Gastrocnemius medialis (tissue), 4 donors: ENCODE measurements around the gene TRIM37. TPM values are rescaled to one million over a fixed set of nuclear protein-coding genes. Genes with fewer than 3 reads are reported as not detected.

Source experiments
- ATAC-seq, 2 donors: fragments of 150-250 bp; one replicate each; pipeline ENCODE4 v1.9.1; 2016
- DNase-seq, 2 donors: peaks; one replicate each; pipeline ENCODE4 v3.0.0-alpha.2; 2019
- H3K27ac ChIP-seq, 4 donors: fragments of 200-600 bp; sonication (generic); 1 replicate in 1 of 4; 2 replicates in 3 of 4; pipeline ENCODE4 v1.5.1; 2016 to 2018; ENCODE audit warnings: mild to moderate bottlenecking in 2 of 4, moderate library complexity in 1 of 4
- H3K27me3 ChIP-seq, 3 donors: fragments of 200-600 bp; sonication (generic) in 2 of 3; 1 replicate in 1 of 3; 2 replicates in 2 of 3; pipeline versions ENCODE4 v1.5.1 to v1.6.0; 2016 to 2019; ENCODE audit warnings: mild to moderate bottlenecking in 1 of 3, moderate library complexity in 1 of 3
- H3K36me3 ChIP-seq, 2 donors: fragments of 200-600 bp; sonication (generic) in 1 of 2; one replicate each; pipeline ENCODE4 v1.5.1; 2017 to 2018
- H3K4me1 ChIP-seq, 2 donors: fragments of 200-600 bp; sonication (generic) in 1 of 2; one replicate each; pipeline ENCODE4 v1.5.1; 2016 to 2017; ENCODE audit warnings: mild to moderate bottlenecking in 2 of 2
- H3K4me3 ChIP-seq, 4 donors: fragments of 200-600 bp; sonication (generic) in 3 of 4; 1 replicate in 1 of 4; 2 replicates in 3 of 4; pipeline ENCODE4 v1.5.1; 2016 to 2019; ENCODE audit warnings: mild to moderate bottlenecking in 2 of 4
- H3K9me3 ChIP-seq, 3 donors: fragments of 200-600 bp; sonication (generic) in 2 of 3; 1 replicate in 1 of 3; 2 replicates in 2 of 3; pipeline ENCODE4 v1.5.1; 2016 to 2019
- CTCF ChIP-seq, 5 experiments: fragments of 450-650 bp in 3 of 5; fragments of 200-600 bp in 2 of 5; sonication (generic) in 2 of 5; IDR thresholded peaks in 4 of 5; conservative IDR thresholded peaks in 1 of 5; 1 replicate in 4 of 5; 2 replicates in 1 of 5; pipeline ENCODE4 v1.5.1; 2016 to 2019; ENCODE audit warnings: antibody characterized with exemption in 5 of 5, mild to moderate bottlenecking in 3 of 5, moderate library complexity in 3 of 5
- POLR2A ChIP-seq, 2 donors: fragments of 450-650 bp; IDR thresholded peaks; one replicate each; pipeline ENCODE4 v1.6.1; 2017; ENCODE audit warnings: antibody characterized with exemption in 2 of 2, mild to moderate bottlenecking in 2 of 2, moderate library complexity in 2 of 2
- in situ Hi-C, 4 donors: fragments of 200-750 bp; cut with MboI; loops; one replicate each; pipeline versions ENCODE4 v1.15.0 to v1.8.0; 2017; ENCODE audit warnings: low sequenced_read_pairs in 4 of 4
- intact Hi-C: fragments of 100-400 bp; cut with DNase I; formaldehyde crosslinking; loops from one replicate; pipeline ENCODE4 v1.15.1; 2023; ENCODE audit warnings: low total_unique reads
- total RNA-seq, 4 donors: library from RNA; depleted of rRNA; stranded (reverse); fragments of >200 nt; gene quantifications; one replicate each; pipeline versions ENCODE4 v1.1.0 to v1.2.3, GENCODE V29; 2016

Gene TRIM37
- 10 to 100 TPM; 16.1 to 17.5 (median 16.3) TPM for total RNA-seq

GRCh38 chr17:59106463-59107305 is at the start of gene TRIM37:
Gene TRIM37 (minus strand): TSS chr17:59106880. CDS start chr17:59106461, 419 bp downstream.
- peak within 1 kb of the TSS; percentile 84 to 99 (median 92) for H3K27ac ChIP-seq
- H3K4me3 ChIP-seq: peak within 1 kb of the TSS; percentile 67 to 99 (median 91)
- in situ Hi-C loops (no loop called here), intact Hi-C loops (loop anchor here (2.0 to 5.0 kb wide), 4 partner anchors 51 to 754 kb away; partner anchors contain the start of genes PRR11, SKA2 and SUPT4H1)
- TF ChIP-seq POLR2A (IDR thresholded peaks at IDR 0.05): peak; percentile 88 to 89
- peak in 2 of 5 experiments; percentile 6 to 27 for TF ChIP-seq CTCF (IDR thresholded peaks at IDR 0.05 in 4 of 5, conservative IDR thresholded peaks at IDR 0.05 in 1 of 5)
- H3K4me1 ChIP-seq: peaks cover 7 to 25% of the 10 kb centered on the region in 2 donors
- no peaks in the 10 kb centered on the region for H3K27me3 ChIP-seq
- H3K9me3 ChIP-seq: no peaks in the 10 kb centered on the region
- peak; percentile 98 to 99 for ATAC-seq
- peak; percentile 96 to 97 for DNase-seq
- H3K36me3 ChIP-seq: no peaks in the 10 kb centered on the region

- intact Hi-C loops: loop anchor here (5.0 kb wide), 3 partner anchors 48 to 638 kb away; partner anchors contain the start of genes GDPD1 and TRIM37
- Histone ChIP-seq H3K27me3 (no peaks in the 10 kb centered on the region), H3K27ac (peak within 1 kb of the TSS; percentile 60 to 74 (median 71)), H3K36me3 (no peaks in the 10 kb centered on the region), H3K4me3 (peak within 1 kb of the TSS; percentile 75 to 94 (median 86)), H3K9me3 (no peaks in the 10 kb centered on the region), H3K4me1 (peaks cover 9 to 12% of the 10 kb centered on the region in 2 donors)
- ATAC-seq: peak; percentile 94 to 97
- in situ Hi-C loops: no loop called here
- peak; percentile 95 to 97 for DNase-seq
- TF ChIP-seq CTCF (IDR thresholded peaks at IDR 0.05 in 4 of 5, conservative IDR thresholded peaks at IDR 0.05 in 1 of 5) (no peak), POLR2A (IDR thresholded peaks at IDR 0.05) (no peak)
These were observed 48.9 kb upstream of the TRIM37 start, which contains the start of gene PRR11 for GRCh38 chr17:59155439-59156177. Gene PRR11 (plus strand): TSS chr17:59155746. CDS start chr17:59169753, 14,007 bp downstream.

DNA sequence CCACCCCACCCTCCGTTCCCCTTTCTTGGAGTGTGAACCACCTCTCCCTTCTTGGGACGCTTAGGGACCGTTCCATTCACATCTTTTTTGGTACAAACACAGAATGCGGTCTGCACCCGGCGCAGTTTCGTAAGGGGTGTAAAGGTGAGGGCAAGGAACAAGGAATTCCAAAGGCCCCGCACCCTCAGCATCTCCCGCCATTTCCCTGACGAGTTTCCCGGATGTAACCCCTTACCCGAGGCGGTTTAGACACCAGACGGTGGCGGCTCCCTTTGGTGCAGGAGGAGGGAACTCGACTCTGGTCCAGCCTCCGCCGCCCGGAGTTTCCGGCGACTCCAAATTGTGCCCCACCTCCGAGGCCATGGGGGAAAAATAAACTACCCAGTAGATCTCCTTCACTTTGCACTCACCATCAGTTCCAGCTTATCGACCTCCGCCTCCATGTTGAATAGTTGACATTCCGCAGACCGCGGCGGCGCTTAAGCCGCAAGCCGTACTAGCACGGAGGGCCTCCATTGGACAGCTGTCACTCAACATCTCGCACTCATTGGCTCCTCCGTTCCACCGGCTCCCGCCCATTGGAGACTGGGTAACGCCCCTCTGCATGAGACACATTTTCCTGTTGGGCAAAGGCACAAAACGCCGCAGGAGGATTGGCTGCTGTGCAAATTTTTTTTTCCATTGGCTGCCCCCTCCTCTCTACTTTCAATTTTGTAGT is 48.2 kb upstream of the TRIM37 start, which contains the start of gene SKA2:
SKA2 (minus strand) TSS at position 466 of the 718 bp plus-strand sequence; CDS start at position 443, 23 bp downstream.
- Histone ChIP-seq H3K4me3 (peak within 1 kb of the TSS; percentile 75 to 94 (median 86)), H3K4me1 (peaks cover 9 to 12% of the 10 kb centered on the region in 2 donors), H3K27me3 (no peaks in the 10 kb centered on the region), H3K27ac (peak within 1 kb of the TSS; percentile 60 to 74 (median 71)), H3K9me3 (no peaks in the 10 kb centered on the region), H3K36me3 (no peaks in the 10 kb centered on the region)
- TF ChIP-seq CTCF (IDR thresholded peaks at IDR 0.05 in 4 of 5, conservative IDR thresholded peaks at IDR 0.05 in 1 of 5) (no peak), POLR2A (IDR thresholded peaks at IDR 0.05) (no peak)
- in situ Hi-C loops: no loop called here
- DNase-seq (no peak), ATAC-seq (peak; percentile 95 to 96)
- intact Hi-C loops: loop anchor here (5.0 kb wide), 3 partner anchors 48 to 638 kb away; partner anchors contain the start of genes GDPD1 and TRIM37

DNA sequence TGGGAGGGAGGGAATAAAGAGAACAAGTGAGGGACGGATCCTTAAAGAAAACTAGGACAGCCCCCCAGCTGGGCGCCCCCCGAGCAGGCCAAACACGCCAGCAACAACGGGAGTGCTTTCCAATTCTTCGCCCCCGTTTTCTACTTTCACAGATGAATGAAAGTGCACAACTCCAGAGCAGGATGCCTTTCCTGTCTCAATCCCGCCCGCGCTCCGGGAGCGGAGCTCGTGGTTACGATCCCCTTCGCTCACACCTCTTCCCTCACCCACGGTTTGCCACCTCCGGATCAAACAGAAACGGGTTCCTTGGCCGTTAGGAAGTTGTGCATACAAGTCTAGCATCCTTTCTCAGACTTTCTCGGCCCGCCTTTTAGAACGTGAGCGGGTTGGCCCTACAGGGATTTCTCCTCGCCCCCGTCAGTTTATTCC is 47.6 kb upstream of the TRIM37 start:
- no peak for DNase-seq

More for the DNA sequence above, 47.6 kb upstream of the TRIM37 start:
- in situ Hi-C loops (no loop called here), intact Hi-C loops (no loop called here)
- Histone ChIP-seq H3K27me3 (no peaks in the 10 kb centered on the region), H3K9me3 (no peaks in the 10 kb centered on the region), H3K4me3 (peak overlapping the region; percentile 75 to 94 (median 86)), H3K4me1 (peaks cover 9 to 12% of the 10 kb centered on the region in 2 donors), H3K27ac (peak overlapping the region; percentile 60 to 74 (median 71)), H3K36me3 (no peaks in the 10 kb centered on the region)
- no peak for TF ChIP-seq CTCF (IDR thresholded peaks at IDR 0.05 in 4 of 5, conservative IDR thresholded peaks at IDR 0.05 in 1 of 5)
- no peak for ATAC-seq
